HFF-Myc (cell line): ENCODE data around the gene FOXF2.
A peak's percentile ranks its signal among the peaks of the same experiment; 100 is the strongest.
"Not testable (repeated sequence)": the region's sequence is repeated elsewhere in the genome, so short reads cannot be mapped to it uniquely, and the experiment has no call there.

Experiments used
- DNase-seq: peaks from one replicate; pipeline ENCODE4 v3.0.0-alpha.2; 2011; ENCODE audit warnings: low read depth; ENCODE audit errors: extremely low read depth
- H3K4me3 ChIP-seq: replicated peaks from 2 replicates; pipeline ENCODE4 v1.5.1; 2011; ENCODE audit warnings: low read depth, mild to moderate bottlenecking, control low read depth, low read length
- TF ChIP-seq, protein P1 (sequence below): IDR thresholded peaks from 2 replicates; pipeline ENCODE4 v1.5.1; 2012; ENCODE audit warnings: mild to moderate bottlenecking, low read depth, low read length, control low read depth; ENCODE audit errors: missing control alignments

The FOXF2 gene

DNA sequence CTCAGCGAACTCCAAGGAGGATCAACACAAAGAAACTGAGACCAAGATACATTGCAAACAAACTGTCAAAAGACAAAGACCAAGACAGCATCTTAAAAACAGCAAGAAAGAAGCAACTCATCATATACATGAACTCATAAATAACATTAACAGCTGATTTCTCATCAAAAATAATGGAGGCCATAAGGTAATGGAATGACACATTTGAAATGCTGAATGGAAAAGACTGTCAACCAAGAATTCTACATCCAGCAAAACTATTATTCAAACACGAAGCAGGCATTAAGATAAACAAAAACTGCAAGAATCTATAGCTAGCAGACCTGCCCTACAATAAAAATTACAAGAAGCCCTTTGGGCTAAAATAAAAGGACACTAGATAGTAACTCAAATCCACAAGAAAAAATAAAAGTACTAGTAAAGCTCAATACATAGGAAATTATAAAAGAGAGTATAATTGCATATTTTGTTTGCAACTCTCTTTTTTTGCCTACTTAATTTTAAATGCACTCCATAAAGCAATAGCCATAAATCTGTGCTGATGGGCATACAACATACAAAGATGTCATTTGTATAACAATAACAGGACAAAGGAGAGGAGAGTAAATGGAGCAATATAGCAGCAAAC, 37.9 kb upstream of the FOXF2 start:
- TF ChIP-seq, protein P1, sequence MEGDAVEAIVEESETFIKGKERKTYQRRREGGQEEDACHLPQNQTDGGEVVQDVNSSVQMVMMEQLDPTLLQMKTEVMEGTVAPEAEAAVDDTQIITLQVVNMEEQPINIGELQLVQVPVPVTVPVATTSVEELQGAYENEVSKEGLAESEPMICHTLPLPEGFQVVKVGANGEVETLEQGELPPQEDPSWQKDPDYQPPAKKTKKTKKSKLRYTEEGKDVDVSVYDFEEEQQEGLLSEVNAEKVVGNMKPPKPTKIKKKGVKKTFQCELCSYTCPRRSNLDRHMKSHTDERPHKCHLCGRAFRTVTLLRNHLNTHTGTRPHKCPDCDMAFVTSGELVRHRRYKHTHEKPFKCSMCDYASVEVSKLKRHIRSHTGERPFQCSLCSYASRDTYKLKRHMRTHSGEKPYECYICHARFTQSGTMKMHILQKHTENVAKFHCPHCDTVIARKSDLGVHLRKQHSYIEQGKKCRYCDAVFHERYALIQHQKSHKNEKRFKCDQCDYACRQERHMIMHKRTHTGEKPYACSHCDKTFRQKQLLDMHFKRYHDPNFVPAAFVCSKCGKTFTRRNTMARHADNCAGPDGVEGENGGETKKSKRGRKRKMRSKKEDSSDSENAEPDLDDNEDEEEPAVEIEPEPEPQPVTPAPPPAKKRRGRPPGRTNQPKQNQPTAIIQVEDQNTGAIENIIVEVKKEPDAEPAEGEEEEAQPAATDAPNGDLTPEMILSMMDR = no peak
- DNase-seq = no peak
- H3K4me3 ChIP-seq = no peak overlapping the region

DNA sequence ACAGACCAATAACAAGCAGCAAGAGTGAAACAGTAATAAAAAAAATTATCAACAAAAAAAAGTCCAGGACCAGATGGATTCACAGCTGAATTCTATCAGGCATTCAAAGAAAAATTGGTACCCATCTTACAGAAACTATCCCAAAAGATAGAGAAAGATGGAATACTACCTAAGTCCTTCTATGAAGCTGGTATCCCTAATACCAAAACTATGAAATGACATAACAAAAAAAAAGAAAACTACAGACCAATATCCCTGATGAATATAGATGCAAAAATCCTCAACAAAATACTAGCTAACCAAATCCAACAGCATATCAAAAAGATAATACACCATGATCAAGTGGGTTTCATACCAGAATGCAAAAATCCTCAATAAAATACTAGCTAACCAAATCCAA, 34.3 kb upstream of the FOXF2 start:
- H3K4me3 ChIP-seq, DNase-seq: not testable (repeated sequence)

DNA sequence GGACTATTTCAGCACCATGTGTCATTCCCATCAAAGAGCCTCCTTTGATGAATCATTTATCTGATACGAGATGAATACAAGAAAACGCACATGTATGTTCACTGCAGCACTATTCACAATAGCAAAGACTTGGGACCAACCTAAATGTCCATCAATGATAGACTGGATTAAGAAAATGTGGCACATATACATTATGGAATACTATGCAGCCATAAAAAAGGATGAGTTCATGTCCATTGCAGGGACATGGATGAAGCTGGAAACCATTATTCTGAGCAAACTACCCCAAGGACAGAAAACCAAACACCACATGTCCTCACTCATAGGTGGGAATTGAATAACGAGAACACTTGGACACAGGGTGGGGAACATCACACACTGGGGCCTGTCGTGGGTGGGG, 27.7 kb upstream of the FOXF2 start:
- not testable (repeated sequence) for H3K4me3 ChIP-seq, DNase-seq

DNA sequence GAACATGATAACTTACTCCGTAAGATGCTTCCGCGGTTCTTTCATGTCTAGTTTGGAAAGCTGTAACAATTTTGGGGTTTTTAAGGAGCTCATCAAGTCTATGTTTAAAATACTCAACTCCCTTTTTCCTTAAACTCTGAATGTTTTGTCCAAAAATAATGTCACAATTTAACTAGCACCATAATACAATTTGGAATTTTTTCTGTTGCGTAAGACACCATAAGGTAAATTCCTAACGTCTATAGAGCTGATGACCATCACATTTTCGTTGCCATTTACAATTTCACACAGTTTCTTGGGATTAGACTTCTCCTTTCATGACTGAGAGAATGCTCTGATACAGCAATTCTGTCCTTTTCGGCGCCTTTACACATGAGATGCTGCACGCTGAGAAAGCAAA, 26.7 kb upstream of the FOXF2 start:
- TF ChIP-seq, protein P1 = no peak

DNA sequence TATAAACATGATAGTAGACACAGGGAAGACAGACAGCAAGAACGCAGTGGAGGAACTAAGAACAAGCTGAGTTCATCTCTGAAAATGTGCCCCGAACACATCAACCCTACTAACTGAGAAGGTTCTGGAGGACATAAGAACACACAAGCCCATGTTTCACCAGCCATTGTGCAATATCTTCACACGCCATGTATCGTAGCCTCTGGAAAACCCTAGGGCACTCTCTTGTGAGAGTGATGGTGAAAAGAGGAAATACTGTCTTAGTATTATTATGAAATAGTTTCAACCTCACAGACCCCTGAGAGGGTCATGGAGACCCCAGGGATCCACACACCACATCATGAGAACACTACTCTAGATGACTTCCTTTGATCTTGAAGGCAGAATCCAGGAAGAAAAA, 26.1 kb upstream of the FOXF2 start:
- DNase-seq = no peak
- H3K4me3 ChIP-seq = no peak overlapping the region
- TF ChIP-seq, protein P1 = no peak

More for the DNA sequence above, 26.7 kb upstream of the FOXF2 start:
- H3K4me3 ChIP-seq = no peak overlapping the region
- DNase-seq = no peak

DNA sequence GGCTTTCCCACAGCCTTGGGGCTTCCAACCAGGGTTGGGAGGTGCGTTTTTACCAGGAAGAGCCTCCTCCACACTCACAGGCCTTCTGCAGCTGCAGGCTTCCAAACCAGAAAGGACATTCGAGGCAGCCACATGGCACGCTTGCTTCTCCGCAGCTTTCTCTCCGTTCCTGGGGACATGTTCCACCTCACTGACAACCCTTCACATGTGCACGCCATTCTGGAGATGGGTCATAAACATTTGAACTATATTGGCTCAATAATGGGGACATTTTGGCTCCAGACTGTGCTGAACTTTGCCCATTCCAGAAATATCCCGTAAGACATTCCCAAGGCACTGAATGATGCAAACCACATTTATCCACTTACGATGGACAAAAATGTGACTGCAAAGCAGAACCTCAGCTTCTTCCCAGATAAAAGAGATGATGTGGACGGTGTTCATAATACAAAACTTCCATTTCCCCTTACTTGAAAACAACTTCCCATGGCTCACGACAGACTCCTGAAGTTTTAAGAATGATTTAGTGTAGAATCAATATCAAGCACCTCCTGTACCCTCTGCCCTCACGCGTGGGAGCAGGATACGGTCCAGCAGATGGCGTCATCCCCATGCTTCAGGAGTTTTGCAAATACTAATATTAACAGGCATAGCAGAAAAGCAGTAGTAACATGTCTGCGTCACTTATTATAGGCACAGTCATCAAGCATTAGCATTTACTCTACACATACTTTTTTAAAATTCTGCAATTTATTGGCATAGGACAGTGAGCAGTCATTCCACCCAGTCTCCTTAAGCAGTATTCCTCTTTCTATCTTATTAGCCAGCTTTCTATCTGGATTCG, 25.4 kb upstream of the FOXF2 start:
- TF ChIP-seq, protein P1 = peak; percentile 36
- H3K4me3 ChIP-seq = no peak overlapping the region
- peak; percentile 30 for DNase-seq

DNA sequence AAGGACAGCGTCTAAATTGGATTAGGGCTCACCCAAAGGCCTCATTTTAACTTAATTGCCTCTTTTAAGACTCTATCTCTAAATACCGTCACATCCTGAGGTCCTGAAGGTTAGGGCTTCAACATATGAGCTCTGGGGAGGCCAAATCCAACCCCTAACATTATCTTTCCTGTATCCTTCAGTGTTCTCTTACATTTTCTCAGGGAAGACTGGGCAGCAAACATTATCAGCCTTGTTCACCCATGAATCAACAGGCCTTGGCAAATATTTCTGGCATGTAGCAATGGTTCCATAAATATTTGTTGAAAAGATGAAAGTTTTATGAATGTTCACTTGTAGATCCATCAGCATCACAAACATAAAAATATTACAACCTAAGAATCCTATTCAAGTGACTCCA, 24.6 kb upstream of the FOXF2 start:
- no peak overlapping the region for H3K4me3 ChIP-seq
- TF ChIP-seq, protein P1 = no peak
- no peak for DNase-seq
